ENCODE data around the gene GAS2L2. TPM values are rescaled to one million over a fixed set of nuclear protein-coding genes. Genes with fewer than 3 reads are reported as not detected.
A peak's percentile ranks its signal among the peaks of the same experiment; 100 is the strongest.

The GAS2L2 gene
- total and polyA plus RNA-seq, 7 experiments from 2014 or later: 0.16 to 0.49 (median 0.24) TPM; not detected in 3

- ATAC-seq (no peak), DNase-seq (no peak)
- Mint-ChIP-seq H3K27ac (no peak overlapping the region), H3K4me1 (peaks cover 0 to 3% (median 2%) of the 10 kb centered on the region in 7 donors), H3K36me3 (peaks cover 6 to 38% (median 15%) of the 10 kb centered on the region in 5 donors), H3K27me3 (no peaks in the 10 kb centered on the region), H3K9me3 (no peaks in the 10 kb centered on the region), H3K4me3 (no peak overlapping the region)
- intact Hi-C loops (cut with micrococcal nuclease): no loop called here
- Histone ChIP-seq H3K27me3 (ENCODE audit: control insufficient read depth in 2 of 2, insufficient read depth in 2 of 2, low read length in 2 of 2) (no peaks in the 10 kb centered on the region), H3K9me3 (ENCODE audit: control insufficient read depth in 2 of 3, low read length in 3 of 3) (no peaks in the 10 kb centered on the region), H3K4me1 (ENCODE audit: control insufficient read depth in 2 of 2, insufficient read depth in 2 of 2, low read length in 2 of 2) (peaks cover 0 to 14% of the 10 kb centered on the region in 2 donors), H3K36me3 (ENCODE audit: control insufficient read depth in 2 of 3, insufficient read depth in 3 of 3, low read length in 3 of 3) (peaks cover 0 to 47% (median 18%) of the 10 kb centered on the region in 3 experiments), H3K27ac (ENCODE audit: low read depth, low read length) (no peak overlapping the region), H3K4me3 (ENCODE audit: low read length) (no peak overlapping the region)
- ChIA-PET POLR2A (no interaction called here), CTCF (interaction anchor here (0.5 to 1.2 kb wide), 2 partner anchors 47 to 106 kb away, joined by 3 read pairs; no protein-coding TSS in a partner anchor)
These were observed 36.1 kb downstream of the GAS2L2 start for GRCh38 chr17:35716897-35717465.

GRCh38 chr17:35716173-35716572, 36.9 kb downstream of the GAS2L2 start:
- Mint-ChIP-seq H3K36me3 (peaks cover 6 to 34% (median 15%) of the 10 kb centered on the region in 5 donors), H3K9me3 (no peaks in the 10 kb centered on the region), H3K27ac (no peak overlapping the region), H3K27me3 (no peaks in the 10 kb centered on the region), H3K4me1 (peaks cover 0 to 10% (median 1%) of the 10 kb centered on the region in 7 donors), H3K4me3 (no peak overlapping the region)
- no peaks in the 10 kb centered on the region for H3K9me3 ChIP-seq (ENCODE audit: control insufficient read depth in 2 of 3, low read length in 3 of 3)
- H3K27me3 ChIP-seq (ENCODE audit: control insufficient read depth in 2 of 2, insufficient read depth in 2 of 2, low read length in 2 of 2): no peaks in the 10 kb centered on the region
- CTCF ChIA-PET: interaction anchor here (1.2 kb wide), 1 partner anchor 47 kb away, joined by 3 read pairs; no protein-coding TSS in a partner anchor
- DNase-seq: no peak
- intact Hi-C loops (cut with micrococcal nuclease): no loop called here
- peaks cover 0 to 39% (median 18%) of the 10 kb centered on the region in 3 experiments for H3K36me3 ChIP-seq (ENCODE audit: control insufficient read depth in 2 of 3, insufficient read depth in 3 of 3, low read length in 3 of 3)
- H3K4me1 ChIP-seq (ENCODE audit: control insufficient read depth in 2 of 2, insufficient read depth in 2 of 2, low read length in 2 of 2): peaks cover 0 to 18% of the 10 kb centered on the region in 2 donors
- no peak overlapping the region for H3K4me3 ChIP-seq (ENCODE audit: low read length)
- ATAC-seq: no peak
- POLR2A ChIA-PET: no interaction called here
- H3K27ac ChIP-seq (ENCODE audit: low read depth, low read length): no peak overlapping the region

- Mint-ChIP-seq H3K4me1 (peaks cover 0 to 18% (median 8%) of the 10 kb centered on the region in 7 donors), H3K36me3 (peaks cover 6 to 34% (median 16%) of the 10 kb centered on the region in 5 donors), H3K27me3 (no peaks in the 10 kb centered on the region), H3K4me3 (no peak overlapping the region), H3K27ac (no peak overlapping the region), H3K9me3 (no peaks in the 10 kb centered on the region)
- Histone ChIP-seq H3K27ac (ENCODE audit: low read depth, low read length) (no peak overlapping the region), H3K4me3 (ENCODE audit: low read length) (no peak overlapping the region), H3K4me1 (ENCODE audit: control insufficient read depth in 2 of 2, insufficient read depth in 2 of 2, low read length in 2 of 2) (peaks cover 0 to 18% of the 10 kb centered on the region in 2 donors), H3K36me3 (ENCODE audit: control insufficient read depth in 2 of 3, insufficient read depth in 3 of 3, low read length in 3 of 3) (peaks cover 0 to 37% (median 18%) of the 10 kb centered on the region in 3 experiments), H3K27me3 (ENCODE audit: control insufficient read depth in 2 of 2, insufficient read depth in 2 of 2, low read length in 2 of 2) (no peaks in the 10 kb centered on the region), H3K9me3 (ENCODE audit: control insufficient read depth in 2 of 3, low read length in 3 of 3) (no peaks in the 10 kb centered on the region)
- intact Hi-C loops (cut with micrococcal nuclease): no loop called here
- ATAC-seq (no peak), DNase-seq (no peak)
- POLR2A ChIA-PET: interaction anchor here (0.6 kb wide), 1 partner anchor 89 kb away, joined by 3 read pairs; no protein-coding TSS in a partner anchor
- CTCF ChIA-PET: no interaction called here
These were observed 37.6 kb downstream of the GAS2L2 start for GRCh38 chr17:35715416-35715815.

- POLR2A ChIA-PET: interaction anchor here (0.6 kb wide), 1 partner anchor 89 kb away, joined by 3 read pairs; no protein-coding TSS in a partner anchor
- Mint-ChIP-seq H3K4me3 (no peak overlapping the region), H3K4me1 (peaks cover 0 to 20% (median 10%) of the 10 kb centered on the region in 7 donors), H3K36me3 (peaks cover 6 to 36% (median 16%) of the 10 kb centered on the region in 5 donors), H3K9me3 (no peaks in the 10 kb centered on the region), H3K27ac (no peak overlapping the region), H3K27me3 (no peaks in the 10 kb centered on the region)
- H3K9me3 ChIP-seq (ENCODE audit: control insufficient read depth in 2 of 3, low read length in 3 of 3): no peaks in the 10 kb centered on the region
- DNase-seq: no peak
- H3K27me3 ChIP-seq (ENCODE audit: control insufficient read depth in 2 of 2, insufficient read depth in 2 of 2, low read length in 2 of 2): no peaks in the 10 kb centered on the region
- intact Hi-C loops (cut with micrococcal nuclease): no loop called here
- ATAC-seq: no peak
- no peak overlapping the region for H3K4me3 ChIP-seq (ENCODE audit: low read length)
- CTCF ChIA-PET: no interaction called here
- H3K27ac ChIP-seq (ENCODE audit: low read depth, low read length): no peak overlapping the region
- peaks cover 0 to 18% of the 10 kb centered on the region in 2 donors for H3K4me1 ChIP-seq (ENCODE audit: control insufficient read depth in 2 of 2, insufficient read depth in 2 of 2, low read length in 2 of 2)
- peaks cover 0 to 37% (median 20%) of the 10 kb centered on the region in 3 experiments for H3K36me3 ChIP-seq (ENCODE audit: control insufficient read depth in 2 of 3, insufficient read depth in 3 of 3, low read length in 3 of 3)
These were observed 38.1 kb downstream of the GAS2L2 start for GRCh38 chr17:35714988-35715387.

- CTCF ChIA-PET: interaction anchor here (0.5 kb wide), 1 partner anchor 308 kb away, joined by 4 read pairs; no protein-coding TSS in a partner anchor
- no peak for ATAC-seq
These were observed 39.8 kb downstream of the GAS2L2 start for GRCh38 chr17:35713069-35713728.

GRCh38 chr17:35710950-35711349, 42.1 kb downstream of the GAS2L2 start:
- intact Hi-C loops (cut with micrococcal nuclease): no loop called here
- ChIA-PET CTCF (interaction anchor here (1.4 kb wide), 1 partner anchor 98 kb away, joined by 4 read pairs; the partner anchor contains the start of gene TAF15), POLR2A (no interaction called here)
- Mint-ChIP-seq H3K36me3 (peaks cover 0 to 16% (median 14%) of the 10 kb centered on the region in 5 donors), H3K9me3 (no peaks in the 10 kb centered on the region), H3K4me1 (peaks cover 13 to 60% (median 40%) of the 10 kb centered on the region in 7 donors), H3K27ac (peak overlapping the region in 3 of 9 donors; percentile 42 to 79 (median 71)), H3K4me3 (peak overlapping the region in 3 of 10 donors; percentile 13 to 43 (median 30)), H3K27me3 (no peaks in the 10 kb centered on the region)
- no peaks in the 10 kb centered on the region for H3K27me3 ChIP-seq (ENCODE audit: control insufficient read depth in 2 of 2, insufficient read depth in 2 of 2, low read length in 2 of 2)
- H3K36me3 ChIP-seq (ENCODE audit: control insufficient read depth in 2 of 3, insufficient read depth in 3 of 3, low read length in 3 of 3): peaks cover 0 to 22% (median 21%) of the 10 kb centered on the region in 3 experiments
- no peaks in the 10 kb centered on the region for H3K9me3 ChIP-seq (ENCODE audit: control insufficient read depth in 2 of 3, low read length in 3 of 3)
- no peak overlapping the region for H3K4me3 ChIP-seq (ENCODE audit: low read length)
- ATAC-seq (no peak), DNase-seq (no peak)
- no peak overlapping the region for H3K27ac ChIP-seq (ENCODE audit: low read depth, low read length)
- H3K4me1 ChIP-seq (ENCODE audit: control insufficient read depth in 2 of 2, insufficient read depth in 2 of 2, low read length in 2 of 2): peaks cover 0 to 36% of the 10 kb centered on the region in 2 donors

More at GRCh38 chr17:35713069-35713728, 39.8 kb downstream of the GAS2L2 start:
- Mint-ChIP-seq H3K27me3 (no peaks in the 10 kb centered on the region), H3K27ac (no peak overlapping the region), H3K4me1 (peaks cover 6 to 38% (median 24%) of the 10 kb centered on the region in 7 donors), H3K9me3 (no peaks in the 10 kb centered on the region), H3K4me3 (no peak overlapping the region), H3K36me3 (peaks cover 6 to 28% (median 14%) of the 10 kb centered on the region in 5 donors)
- intact Hi-C loops (cut with micrococcal nuclease): loop anchor here in 1 of 2 donors (1.0 kb wide), 1 partner anchor 34 kb away; no protein-coding TSS in a partner anchor
- Histone ChIP-seq H3K4me3 (ENCODE audit: low read length) (no peak overlapping the region), H3K27me3 (ENCODE audit: control insufficient read depth in 2 of 2, insufficient read depth in 2 of 2, low read length in 2 of 2) (no peaks in the 10 kb centered on the region), H3K36me3 (ENCODE audit: control insufficient read depth in 2 of 3, insufficient read depth in 3 of 3, low read length in 3 of 3) (peaks cover 0 to 39% (median 27%) of the 10 kb centered on the region in 3 experiments), H3K9me3 (ENCODE audit: control insufficient read depth in 2 of 3, low read length in 3 of 3) (no peaks in the 10 kb centered on the region), H3K4me1 (ENCODE audit: control insufficient read depth in 2 of 2, insufficient read depth in 2 of 2, low read length in 2 of 2) (peaks cover 0 to 29% of the 10 kb centered on the region in 2 donors), H3K27ac (ENCODE audit: low read depth, low read length) (no peak overlapping the region)
- POLR2A ChIA-PET: interaction anchor here (1.3 kb wide), 1 partner anchor 8 kb away, joined by 4 read pairs; no protein-coding TSS in a partner anchor
- no peak for DNase-seq

Measured in naive thymus-derived CD4-positive, alpha-beta T cell (primary cell).